Heart left ventricle (tissue), 16 donors: Measurements from ENCODE around the gene DNAJC19. TPM values are rescaled to one million over a fixed set of nuclear protein-coding genes. Genes with fewer than 3 reads are reported as not detected.

Source experiments
- ATAC-seq, 4 donors: fragments of 200-7000 bp; cut with Tn5 transposase; one replicate each; pipeline ENCODE4 v1.9.1; 2020 to 2022; ENCODE audit warnings: moderate library complexity in 4 of 4, mild to moderate bottlenecking in 3 of 4, moderate number of reproducible peaks in 1 of 4
- DNase-seq, 5 donors: peaks; one replicate each; pipeline ENCODE4 v3.0.0-alpha.2; 2020
- H3K27ac ChIP-seq, 12 donors: fragments of 200-600 bp; sonication (generic) in 4 of 12; one replicate each; pipeline versions ENCODE4 v1.5.0 to v1.8.0; 2016 to 2022; ENCODE audit warnings: mild to moderate bottlenecking in 2 of 12
- H3K27me3 ChIP-seq, 9 donors: fragments of 200-600 bp; sonication (generic) in 2 of 9; one replicate each; pipeline versions ENCODE4 v1.5.1 to v1.8.0; 2016 to 2022; ENCODE audit warnings: mild to moderate bottlenecking in 3 of 9
- H3K36me3 ChIP-seq, 9 donors: fragments of 200-600 bp; sonication (generic) in 2 of 9; one replicate each; pipeline versions ENCODE4 v1.5.0 to v1.8.0; 2018 to 2022; ENCODE audit warnings: mild to moderate bottlenecking in 2 of 9
- H3K4me1 ChIP-seq, 12 donors: fragments of 200-600 bp; sonication (generic) in 4 of 12; one replicate each; pipeline versions ENCODE4 v1.5.0 to v1.8.0; 2016 to 2022; ENCODE audit warnings: mild to moderate bottlenecking in 3 of 12
- H3K4me3 ChIP-seq, 12 donors: fragments of 200-600 bp; sonication (generic) in 4 of 12; one replicate each; pipeline versions ENCODE4 v1.5.0 to v1.8.0; 2017 to 2022; ENCODE audit warnings: mild to moderate bottlenecking in 9 of 12, moderate library complexity in 4 of 12
- H3K9me3 ChIP-seq, 12 donors: fragments of 200-600 bp; sonication (generic) in 4 of 12; one replicate each; pipeline versions ENCODE4 v1.5.0 to v1.8.0; 2016 to 2022; ENCODE audit warnings: mild to moderate bottlenecking in 1 of 12
- CTCF ChIP-seq, 12 donors: fragments of 200-600 bp; sonication (generic) in 4 of 12; IDR thresholded peaks; one replicate each; pipeline versions ENCODE4 v1.5.0 to v1.8.0; 2018 to 2022; ENCODE audit warnings: antibody characterized with exemption in 12 of 12, mild to moderate bottlenecking in 5 of 12
- POLR2A ChIP-seq, 2 donors: fragments of 450-650 bp; IDR thresholded peaks; one replicate each; pipeline ENCODE4 v1.6.1; 2017; ENCODE audit warnings: antibody characterized with exemption in 2 of 2, mild to moderate bottlenecking in 2 of 2, moderate library complexity in 2 of 2
- WGBS, 4 donors: extraction: QIAGEN DNeasy Blood & Tissue Kit in 2 of 4; methylation state at CpG; one replicate each; pipeline versions ENCODE4 v1.1.5 to v1.1.7; 2013 to 2018; 5-methylcytosine and 5-hydroxymethylcytosine counted together
- intact Hi-C, 10 donors: fragments of 100-400 bp; cut with DNase I; formaldehyde crosslinking; loops; one replicate each; pipeline versions ENCODE4 v1.11.1 to v1.14.2; 2022
- long read RNA-seq, 3 donors: library from polyadenylated mRNA; unstranded; transcript quantifications; one replicate each; pipeline ENCODE4 v2.0.0, GENCODE V29; 2020 to 2021
- polyA plus RNA-seq, 2 donors: library from polyadenylated mRNA; stranded (reverse); fragments of 200-250 nt; gene quantifications; one replicate each; pipeline ENCODE4 v1.2.3, GENCODE V29; 2013
- total RNA-seq, 9 donors: library from RNA; depleted of rRNA in 2 of 9; stranded (reverse); fragments of >200 nt in 2 of 9; fragmentation: NEBNext Ultra II Directional in 3 of 9; extraction: Animal tissue kit (Norgen Biotek cat#: 25700) in 3 of 9; gene quantifications; one replicate each; pipeline versions ENCODE4 v1.1.0 to v1.2.4, GENCODE V29; 2016 to 2023
- donor health status: ischemic (EF 13 %, LVEDD 7.1; RV severe dilation, severe dysfunction).
- donor health status: healthy with polysubstance abuse.
- donor health status: DM: no; HTN: yes; CAD: no.
- donor health status: DM: no; HTN: no; CAD: no.
- donor health status: ischemic (EF 25% LVEDD 6.9; RV normal size, moderate dysfunction).
- donor health status: ischemic (EF 25% LVEDD 5.7; RV mildly dilated, moderate dysfunction).
- donor health status: healthy.
- donor health status: DM: yes; HTN: yes; CAD: no.
- donor health status: ischemic (EF 35%, LVEDD 5.7; RV mildly dilated, moderate dysfunction).
- donor health status: nonischemic (EF 11% LVEDD 7.7; RV severe dilation, severe dysfunction).
- donor health status: DM: yes; HTN: yes; CAD: no.
- donor health status: PGD.
- donor health status: ischemic (EF 29% LVEDD 5.4; RV normal size, mild dysfunction).
- donor health status: nonischemic (EF 23%, LVEDD 6.1; RV moderate dilation, normal function).

Gene DNAJC19
- total RNA-seq (100 to 1,000 TPM in 1 of 9 donors, 10 to 100 TPM in 8; 51.7 to 122 (median 85.6) TPM), polyA plus RNA-seq (100 to 1,000 TPM in 1 of 2 donors, 10 to 100 TPM in 1; 50.5 to 140 TPM)
- long read RNA-seq, donor 1, transcript DNAJC19-208 (6 exons, 828 nt) = minor isoform, 8 of 105 reads
- long read RNA-seq, donor 1, transcript DNAJC19-201 (6 exons, 1,454 nt) = major isoform, 74 of 105 reads
- long read RNA-seq, donor 1, transcript DNAJC19-202 (5 exons, 1,239 nt) = minor isoform, 5 of 105 reads
- long read RNA-seq, donor 1, partial matches to known transcripts = 2 of 105 reads
- long read RNA-seq, donor 1, other reads (novel, unspliced or antisense) = 7 of 105 reads
- long read RNA-seq, donor 2, transcript DNAJC19-208 (6 exons, 828 nt) = minor isoform, 12 of 163 reads
- long read RNA-seq, donor 2, transcript DNAJC19-206 (3 exons, 1,133 nt) = minor isoform, 6 of 163 reads
- long read RNA-seq, donor 2, transcript DNAJC19-201 (6 exons, 1,454 nt) = major isoform, 105 of 163 reads
- long read RNA-seq, donor 2, transcript DNAJC19-202 (5 exons, 1,239 nt) = minor isoform, 28 of 163 reads
- long read RNA-seq, donor 2, partial matches to known transcripts = 1 of 163 reads
- long read RNA-seq, donor 2, other reads (novel, unspliced or antisense) = 4 of 163 reads
- long read RNA-seq, donor 3, transcript DNAJC19-202 (5 exons, 1,239 nt) = minor isoform, 6 of 65 reads
- long read RNA-seq, donor 3, transcript DNAJC19-201 (6 exons, 1,454 nt) = major isoform, 52 of 65 reads
- long read RNA-seq, donor 3, partial matches to known transcripts = 0 of 65 reads
- long read RNA-seq, donor 3, other reads (novel, unspliced or antisense) = 3 of 65 reads

GRCh38 chr3:180989291-180990163 lies at the start of gene DNAJC19:
TSS of gene DNAJC19 (minus strand) at chr3:180989736. CDS start at chr3:180989602, 134 bp downstream.
- H3K4me1 ChIP-seq = peaks cover 0 to 29% (median 17%) of the 10 kb centered on the region in 12 donors

GRCh38 chr3:181030948-181031347 lies 41.4 kb upstream of the DNAJC19 start:
- Histone ChIP-seq H3K4me3 (no peak overlapping the region), H3K27ac (no peak overlapping the region), H3K9me3 (peaks cover 0 to 10% (median under 1%) of the 10 kb centered on the region in 12 donors), H3K27me3 (no peaks in the 10 kb centered on the region), H3K36me3 (no peaks in the 10 kb centered on the region), H3K4me1 (no peaks in the 10 kb centered on the region)
- intact Hi-C loops = no loop called here
- TF ChIP-seq POLR2A (IDR thresholded peaks at IDR 0.05) (no peak), CTCF (IDR thresholded peaks at IDR 0.05) (no peak)
- no peak for DNase-seq
- no peak for ATAC-seq

More at GRCh38 chr3:180989291-180990163, at the start of gene DNAJC19:
- peak; percentile 98 to 99 (median 99) for ATAC-seq
- DNase-seq = peak; percentile 91 to 95 (median 93)
- WGBS, 4 donors = 0 to 1% (median 1%) methylated on average over 39 to 43 of the region's 43 CpGs
- TF ChIP-seq POLR2A (IDR thresholded peaks at IDR 0.05) (peak in 1 of 2 donors; percentile 79), CTCF (IDR thresholded peaks at IDR 0.05) (no peak)
- intact Hi-C loops = loop anchor here in 6 of 10 donors (2.0 to 10.0 kb wide), 5 partner anchors 75 to 387 kb away; partner anchors contain the start of genes FXR1 (in 6 of the 6) and TTC14 (in 1 of the 6)
- Histone ChIP-seq H3K36me3 (peaks cover 0 to 35% (median 31%) of the 10 kb centered on the region in 9 donors), H3K27me3 (no peaks in the 10 kb centered on the region), H3K27ac (peak within 1 kb of the TSS; percentile 66 to 92 (median 84)), H3K4me3 (peak within 1 kb of the TSS; percentile 38 to 94 (median 82)), H3K9me3 (no peaks in the 10 kb centered on the region)

- no peaks in the 10 kb centered on the region for H3K27me3 ChIP-seq
- H3K27ac ChIP-seq = no peak overlapping the region
- H3K4me3 ChIP-seq = no peak overlapping the region
- TF ChIP-seq POLR2A (IDR thresholded peaks at IDR 0.05) (no peak), CTCF (IDR thresholded peaks at IDR 0.05) (no peak)
- H3K9me3 ChIP-seq = peaks cover 0 to 39% (median 21%) of the 10 kb centered on the region in 12 donors
- DNase-seq = no peak
- no peaks in the 10 kb centered on the region for H3K36me3 ChIP-seq
- no peak for ATAC-seq
- H3K4me1 ChIP-seq = no peaks in the 10 kb centered on the region
- intact Hi-C loops = no loop called here
These were observed 35.7 kb upstream of the DNAJC19 start for GRCh38 chr3:181025204-181025603.
